HEK293 (cell line): ENCODE results near the gene TECPR2.

Source experiments
- CTCF ChIA-PET: fragments of 350-600 bp; formaldehyde crosslinking; extraction: SDS; loops from one replicate; lab custom pipeline; 2021; ENCODE audit warnings: antibody characterized with exemption; lab: Yijun Ruan, JAX
- POLR2A ChIA-PET: fragments of 300-600 bp; formaldehyde crosslinking; extraction: SDS; loops from one replicate; lab custom pipeline; 2020; ENCODE audit warnings: antibody characterized with exemption, inconsistent platforms; lab: Yijun Ruan, JAX
- H3K27ac ChIP-seq: fragments of 200-500 bp; sonication (Bioruptor generic); 2 replicates; pipeline ENCODE4 v1.5.1; 2014; ENCODE audit warnings: low read depth, low read length, control low read depth, inconsistent platforms; ENCODE audit errors: extremely low read depth
- H3K36me3 ChIP-seq, 2 experiments: fragments of 200-500 bp in 1 of 2; sonication (Bioruptor generic) in 1 of 2; 1 replicate in 1 of 2; 2 replicates in 1 of 2; pipeline ENCODE4 v1.5.1; 2014 to 2017; ENCODE audit warnings: inconsistent platforms in 2 of 2, low read length in 2 of 2; ENCODE audit not compliant: control insufficient read depth in 2 of 2, insufficient read depth in 1 of 2
- H3K4me1 ChIP-seq: fragments of 200-500 bp; sonication (Bioruptor generic); 2 replicates; pipeline ENCODE4 v1.5.1; 2014; ENCODE audit warnings: mild to moderate bottlenecking, low read length, inconsistent platforms; ENCODE audit not compliant: control insufficient read depth, insufficient read depth
- H3K4me3 ChIP-seq: 2 replicates; pipeline ENCODE4 v1.5.1; 2011; ENCODE audit warnings: low read depth, mild to moderate bottlenecking, control low read depth, low read length, moderate library complexity
- H3K9me3 ChIP-seq: fragments of 200-500 bp; sonication (Bioruptor generic); 2 replicates; pipeline ENCODE4 v1.5.1; 2014; ENCODE audit warnings: low read depth, low read length, inconsistent platforms; ENCODE audit not compliant: control insufficient read depth, insufficient read depth
- ATF2 ChIP-seq: fragments of 450-650 bp; formaldehyde crosslinking; IDR thresholded peaks from 2 replicates; pipeline ENCODE4 v1.5.1; 2016; ENCODE audit warnings: missing biosample characterization, missing genetic modification characterization, low read depth
- EGR2 ChIP-seq: fragments of 450-650 bp; formaldehyde crosslinking; IDR thresholded peaks from 2 replicates; pipeline ENCODE4 v1.5.1; 2016; ENCODE audit warnings: low read depth, missing biosample characterization, missing genetic modification characterization
- IKZF3 ChIP-seq: fragments of 450-650 bp; IDR thresholded peaks from 2 replicates; pipeline ENCODE4 v1.5.0; 2018; ENCODE audit warnings: missing biosample characterization, mild to moderate bottlenecking, missing genetic modification characterization, moderate library complexity
- KLF1 ChIP-seq: fragments of 450-650 bp; formaldehyde crosslinking; IDR thresholded peaks from 2 replicates; pipeline ENCODE4 v1.5.1; 2016; ENCODE audit warnings: missing biosample characterization, missing genetic modification characterization
- KLF10 ChIP-seq: fragments of 450-650 bp; IDR thresholded peaks from 2 replicates; pipeline ENCODE4 v1.5.1; 2018; ENCODE audit warnings: missing biosample characterization, mild to moderate bottlenecking, missing genetic modification characterization
- KLF16 ChIP-seq: fragments of 450-650 bp; formaldehyde crosslinking; IDR thresholded peaks from 2 replicates; pipeline ENCODE4 v1.5.1; 2017; ENCODE audit warnings: missing biosample characterization, missing genetic modification characterization
- KLF8 ChIP-seq: fragments of 450-650 bp; formaldehyde crosslinking; IDR thresholded peaks from 2 replicates; pipeline ENCODE4 v1.5.1; 2016; ENCODE audit warnings: missing biosample characterization, missing genetic modification characterization
- KLF9 ChIP-seq: fragments of 450-650 bp; formaldehyde crosslinking; IDR thresholded peaks from 2 replicates; pipeline ENCODE4 v1.5.1; 2016; ENCODE audit warnings: missing biosample characterization, missing genetic modification characterization, low read depth
- ZBTB20 ChIP-seq: fragments of 450-650 bp; formaldehyde crosslinking; IDR thresholded peaks from 2 replicates; pipeline ENCODE4 v1.5.1; 2016; ENCODE audit warnings: missing biosample characterization, missing genetic modification characterization
- ZBTB48 ChIP-seq: fragments of 450-650 bp; formaldehyde crosslinking; IDR thresholded peaks from 2 replicates; pipeline ENCODE4 v1.5.1; 2016; ENCODE audit warnings: missing biosample characterization, missing genetic modification characterization
- ZEB2 ChIP-seq: fragments of 450-650 bp; formaldehyde crosslinking; IDR thresholded peaks from 2 replicates; pipeline ENCODE4 v1.5.1; 2016; ENCODE audit warnings: missing biosample characterization, missing genetic modification characterization
- ZNF138 ChIP-seq: fragments of 450-650 bp; formaldehyde crosslinking; IDR thresholded peaks from 2 replicates; pipeline ENCODE4 v1.5.1; 2016; ENCODE audit warnings: missing biosample characterization, missing genetic modification characterization, borderline replicate concordance
- ZNF155 ChIP-seq: fragments of 450-650 bp; formaldehyde crosslinking; IDR thresholded peaks from 2 replicates; pipeline ENCODE4 v1.5.1; 2016; ENCODE audit warnings: missing biosample characterization, missing genetic modification characterization
- ZNF174 ChIP-seq: fragments of 450-650 bp; formaldehyde crosslinking; IDR thresholded peaks from 2 replicates; pipeline ENCODE4 v1.5.0; 2017; ENCODE audit warnings: missing biosample characterization, mild to moderate bottlenecking, missing genetic modification characterization
- ZNF19 ChIP-seq: fragments of 450-650 bp; formaldehyde crosslinking; IDR thresholded peaks from 2 replicates; pipeline ENCODE4; 2016; ENCODE audit warnings: missing biosample characterization, missing genetic modification characterization, low read depth
- ZNF324 ChIP-seq: fragments of 450-650 bp; formaldehyde crosslinking; IDR thresholded peaks from 2 replicates; pipeline ENCODE4 v1.5.1; 2016; ENCODE audit warnings: missing biosample characterization, missing genetic modification characterization
- ZNF501 ChIP-seq: fragments of 450-650 bp; formaldehyde crosslinking; IDR thresholded peaks from 2 replicates; pipeline ENCODE4 v1.5.1; 2016; ENCODE audit warnings: missing biosample characterization, missing genetic modification characterization
- ZNF514 ChIP-seq: fragments of 450-650 bp; formaldehyde crosslinking; IDR thresholded peaks from 2 replicates; pipeline ENCODE4 v1.5.1; 2016; ENCODE audit warnings: missing biosample characterization, missing genetic modification characterization
- ZNF626 ChIP-seq: fragments of 450-650 bp; sonication (Bioruptor Pico); formaldehyde crosslinking; IDR thresholded peaks from 2 replicates; pipeline ENCODE4 v1.5.1; 2018; ENCODE audit warnings: missing biosample characterization, missing genetic modification characterization, inconsistent platforms
- ZNF677 ChIP-seq: fragments of 450-650 bp; IDR thresholded peaks from 2 replicates; pipeline ENCODE4 v1.5.0; 2018; ENCODE audit warnings: missing biosample characterization, mild to moderate bottlenecking, missing genetic modification characterization, moderate library complexity
- ZNF692 ChIP-seq: fragments of 450-650 bp; formaldehyde crosslinking; IDR thresholded peaks from 2 replicates; pipeline ENCODE4 v1.5.1; 2016; ENCODE audit warnings: missing biosample characterization, missing genetic modification characterization
- ZNF76 ChIP-seq: fragments of 450-650 bp; formaldehyde crosslinking; IDR thresholded peaks from 2 replicates; pipeline ENCODE4; 2016; ENCODE audit warnings: low read depth, missing biosample characterization, missing genetic modification characterization, borderline replicate concordance
- ZNF777 ChIP-seq: fragments of 450-650 bp; formaldehyde crosslinking; IDR thresholded peaks from 2 replicates; pipeline ENCODE4 v1.5.1; 2017; ENCODE audit warnings: missing biosample characterization, missing genetic modification characterization, borderline replicate concordance
- ZNF791 ChIP-seq: fragments of 450-650 bp; formaldehyde crosslinking; IDR thresholded peaks from 2 replicates; pipeline ENCODE4 v1.5.1; 2016; ENCODE audit warnings: missing biosample characterization, missing genetic modification characterization
- ZSCAN30 ChIP-seq: fragments of 450-650 bp; IDR thresholded peaks from 2 replicates; pipeline ENCODE4 v1.5.1; 2018; ENCODE audit warnings: missing biosample characterization, mild to moderate bottlenecking, missing genetic modification characterization, moderate library complexity
- ZXDB ChIP-seq: fragments of 450-650 bp; formaldehyde crosslinking; IDR thresholded peaks from 2 replicates; pipeline ENCODE4 v1.5.1; 2016; ENCODE audit warnings: missing biosample characterization, missing genetic modification characterization
- TF ChIP-seq, protein P1 (sequence below): fragments of 450-650 bp; formaldehyde crosslinking; IDR thresholded peaks from 2 replicates; pipeline ENCODE4 v1.5.1; 2016; ENCODE audit warnings: missing biosample characterization, missing genetic modification characterization
- TF ChIP-seq, protein P2 (sequence below): fragments of 450-650 bp; formaldehyde crosslinking; optimal IDR thresholded peaks from 2 replicates; pipeline ENCODE3; 2016; ENCODE audit warnings: missing biosample characterization, mild to moderate bottlenecking, missing genetic modification characterization
- TF ChIP-seq, protein P3 (sequence below): fragments of 450-650 bp; formaldehyde crosslinking; IDR thresholded peaks from 2 replicates; pipeline ENCODE4 v1.5.1; 2016; ENCODE audit warnings: missing biosample characterization, missing genetic modification characterization
- TF ChIP-seq, protein P4 (sequence below): fragments of 450-650 bp; formaldehyde crosslinking; IDR thresholded peaks from 2 replicates; pipeline ENCODE4 v1.5.1; 2017; ENCODE audit warnings: missing biosample characterization, missing genetic modification characterization

TECPR2 gene

GRCh38 chr14:102319351-102320032, 43.2 kb upstream of the TECPR2 start, which contains the start of gene ZNF839:
ZNF839 (plus strand) TSS chr14:102319746; CDS start chr14:102319766, 20 bp downstream.
- Histone ChIP-seq H3K9me3 (no peaks in the 10 kb centered on the region), H3K36me3 (peaks cover 0 to 16% of the 10 kb centered on the region in 2 experiments; a peak in 2 of 3 replicates), H3K27ac (peak within 1 kb of the TSS; percentile 87), H3K4me1 (peaks cover 11% of the 10 kb centered on the region), H3K4me3 (peak within 1 kb of the TSS; percentile 84)
- CTCF ChIA-PET = interaction anchor here (0.6 to 1.6 kb wide), 2 partner anchors 9 to 196 kb away, joined by 3 read pairs; no protein-coding TSS in a partner anchor
- POLR2A ChIA-PET = interaction anchor here (1.4 kb wide), 1 partner anchor 43 kb away, joined by 5 read pairs; the partner anchor contains the start of genes CINP and TECPR2
- TF ChIP-seq KLF9 (tag by site-specific recombination) = peak; percentile 88
- 0 out of 2 replicates have a peak, but pooled peaks have one; percentile 24 for TF ChIP-seq ZNF76 (tag by site-specific recombination)
- peak; percentile 88 for TF ChIP-seq KLF8 (tag by site-specific recombination)
- TF ChIP-seq ATF2 (tag by site-specific recombination) = peak; percentile 97
- TF ChIP-seq, protein P1, sequence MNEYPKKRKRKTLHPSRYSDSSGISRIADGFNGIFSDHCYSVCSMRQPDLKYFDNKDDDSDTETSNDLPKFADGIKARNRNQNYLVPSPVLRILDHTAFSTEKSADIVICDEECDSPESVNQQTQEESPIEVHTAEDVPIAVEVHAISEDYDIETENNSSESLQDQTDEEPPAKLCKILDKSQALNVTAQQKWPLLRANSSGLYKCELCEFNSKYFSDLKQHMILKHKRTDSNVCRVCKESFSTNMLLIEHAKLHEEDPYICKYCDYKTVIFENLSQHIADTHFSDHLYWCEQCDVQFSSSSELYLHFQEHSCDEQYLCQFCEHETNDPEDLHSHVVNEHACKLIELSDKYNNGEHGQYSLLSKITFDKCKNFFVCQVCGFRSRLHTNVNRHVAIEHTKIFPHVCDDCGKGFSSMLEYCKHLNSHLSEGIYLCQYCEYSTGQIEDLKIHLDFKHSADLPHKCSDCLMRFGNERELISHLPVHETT (tag by site-specific recombination) = peak; percentile 62; the same call in 1 of the 2 replicates
- 0 out of 2 replicates have a peak, but pooled peaks have one; percentile 47 for TF ChIP-seq ZBTB48 (tag by site-specific recombination)
- TF ChIP-seq ZNF324 (tag by site-specific recombination) = peak; percentile 59; the same call in 1 of the 2 replicates
- TF ChIP-seq, protein P2, sequence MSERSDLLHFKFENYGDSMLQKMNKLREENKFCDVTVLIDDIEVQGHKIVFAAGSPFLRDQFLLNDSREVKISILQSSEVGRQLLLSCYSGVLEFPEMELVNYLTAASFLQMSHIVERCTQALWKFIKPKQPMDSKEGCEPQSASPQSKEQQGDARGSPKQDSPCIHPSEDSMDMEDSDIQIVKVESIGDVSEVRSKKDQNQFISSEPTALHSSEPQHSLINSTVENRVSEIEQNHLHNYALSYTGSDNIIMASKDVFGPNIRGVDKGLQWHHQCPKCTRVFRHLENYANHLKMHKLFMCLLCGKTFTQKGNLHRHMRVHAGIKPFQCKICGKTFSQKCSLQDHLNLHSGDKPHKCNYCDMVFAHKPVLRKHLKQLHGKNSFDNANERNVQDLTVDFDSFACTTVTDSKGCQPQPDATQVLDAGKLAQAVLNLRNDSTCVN (tag by site-specific recombination) = peak; percentile 34
- TF ChIP-seq, protein P3, sequence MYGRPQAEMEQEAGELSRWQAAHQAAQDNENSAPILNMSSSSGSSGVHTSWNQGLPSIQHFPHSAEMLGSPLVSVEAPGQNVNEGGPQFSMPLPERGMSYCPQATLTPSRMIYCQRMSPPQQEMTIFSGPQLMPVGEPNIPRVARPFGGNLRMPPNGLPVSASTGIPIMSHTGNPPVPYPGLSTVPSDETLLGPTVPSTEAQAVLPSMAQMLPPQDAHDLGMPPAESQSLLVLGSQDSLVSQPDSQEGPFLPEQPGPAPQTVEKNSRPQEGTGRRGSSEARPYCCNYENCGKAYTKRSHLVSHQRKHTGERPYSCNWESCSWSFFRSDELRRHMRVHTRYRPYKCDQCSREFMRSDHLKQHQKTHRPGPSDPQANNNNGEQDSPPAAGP = 0 out of 2 replicates have a peak, but pooled peaks have one; percentile 56
- TF ChIP-seq ZNF138 (tag by site-specific recombination) = no peak
- TF ChIP-seq ZNF174 (tag by site-specific recombination) = no peak
- TF ChIP-seq KLF16 (tag by site-specific recombination) = peak; percentile 92
- TF ChIP-seq ZNF777 (tag by site-specific recombination) = no peak
- peak; percentile 92 for TF ChIP-seq ZSCAN30 (tag by site-specific recombination)
- TF ChIP-seq ZNF155 (tag by site-specific recombination) = no peak
- TF ChIP-seq ZNF514 (tag by site-specific recombination) = no peak
- TF ChIP-seq ZNF626 (tag by site-specific recombination) = no peak
- no peak for TF ChIP-seq ZNF19 (tag by site-specific recombination)
- TF ChIP-seq, protein P4, sequence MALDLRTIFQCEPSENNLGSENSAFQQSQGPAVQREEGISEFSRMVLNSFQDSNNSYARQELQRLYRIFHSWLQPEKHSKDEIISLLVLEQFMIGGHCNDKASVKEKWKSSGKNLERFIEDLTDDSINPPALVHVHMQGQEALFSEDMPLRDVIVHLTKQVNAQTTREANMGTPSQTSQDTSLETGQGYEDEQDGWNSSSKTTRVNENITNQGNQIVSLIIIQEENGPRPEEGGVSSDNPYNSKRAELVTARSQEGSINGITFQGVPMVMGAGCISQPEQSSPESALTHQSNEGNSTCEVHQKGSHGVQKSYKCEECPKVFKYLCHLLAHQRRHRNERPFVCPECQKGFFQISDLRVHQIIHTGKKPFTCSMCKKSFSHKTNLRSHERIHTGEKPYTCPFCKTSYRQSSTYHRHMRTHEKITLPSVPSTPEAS (tag by site-specific recombination) = no peak
- peak; percentile 65 for TF ChIP-seq KLF10
- TF ChIP-seq ZEB2 (tag by site-specific recombination) = peak; percentile 83
- TF ChIP-seq KLF1 (tag by site-specific recombination) = peak; percentile 53; the same call in 1 of the 2 replicates
- no peak for TF ChIP-seq ZNF791 (tag by site-specific recombination)
- peak; percentile 63; the same call in 1 of the 2 replicates for TF ChIP-seq ZNF692 (tag by site-specific recombination)
- TF ChIP-seq ZXDB = peak; percentile 82
- TF ChIP-seq ZNF677 (tag by site-specific recombination) = peak; percentile 58; the same call in 1 of the 2 replicates
- TF ChIP-seq ZBTB20 (tag by site-specific recombination) = peak; percentile 53; the same call in 1 of the 2 replicates
- TF ChIP-seq IKZF3 (tag by site-specific recombination) = peak; percentile 67; the same call in 1 of the 2 replicates
- TF ChIP-seq EGR2 (tag by site-specific recombination) = no peak
- peak; percentile 64; the same call in 1 of the 2 replicates for TF ChIP-seq ZNF501 (tag by site-specific recombination)
